B cell (primary cell): ENCODE data around the gene DMXL2.

Experiments
- EZH2 ChIP-seq: IDR thresholded peaks from 2 replicates; pipeline ENCODE4 v1.6.1; 2012; ENCODE audit warnings: borderline replicate concordance, low read depth, mild to moderate bottlenecking, moderate library complexity, low read length; ENCODE audit not compliant: insufficient read depth, poor library complexity, severe bottlenecking
- TF ChIP-seq, protein P1 (sequence below): fragments of 200-600 bp; IDR thresholded peaks from one replicate; pipeline ENCODE4 v1.8.0; 2022; ENCODE audit warnings: antibody characterized with exemption, mild to moderate bottlenecking

DNA sequence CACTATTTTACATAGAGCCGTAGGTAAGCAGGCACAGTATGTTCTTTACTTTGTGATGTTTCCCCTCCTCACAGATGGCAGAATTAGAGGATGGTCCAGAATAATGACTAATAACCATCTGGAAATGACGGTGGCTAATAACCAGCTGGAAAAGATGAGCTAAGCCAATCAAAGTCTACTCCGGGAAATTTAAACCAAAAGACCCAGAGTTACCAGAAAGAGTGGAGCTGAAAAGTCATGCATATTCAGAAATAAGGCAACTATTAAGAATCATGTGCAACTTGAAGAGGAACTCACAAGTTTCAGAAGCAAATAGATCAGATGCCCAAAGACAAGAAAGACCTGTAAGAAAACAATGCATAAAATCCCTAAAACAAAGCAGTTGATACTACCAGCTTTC, 33.6 kb downstream of the DMXL2 start:
- TF ChIP-seq, protein P1, sequence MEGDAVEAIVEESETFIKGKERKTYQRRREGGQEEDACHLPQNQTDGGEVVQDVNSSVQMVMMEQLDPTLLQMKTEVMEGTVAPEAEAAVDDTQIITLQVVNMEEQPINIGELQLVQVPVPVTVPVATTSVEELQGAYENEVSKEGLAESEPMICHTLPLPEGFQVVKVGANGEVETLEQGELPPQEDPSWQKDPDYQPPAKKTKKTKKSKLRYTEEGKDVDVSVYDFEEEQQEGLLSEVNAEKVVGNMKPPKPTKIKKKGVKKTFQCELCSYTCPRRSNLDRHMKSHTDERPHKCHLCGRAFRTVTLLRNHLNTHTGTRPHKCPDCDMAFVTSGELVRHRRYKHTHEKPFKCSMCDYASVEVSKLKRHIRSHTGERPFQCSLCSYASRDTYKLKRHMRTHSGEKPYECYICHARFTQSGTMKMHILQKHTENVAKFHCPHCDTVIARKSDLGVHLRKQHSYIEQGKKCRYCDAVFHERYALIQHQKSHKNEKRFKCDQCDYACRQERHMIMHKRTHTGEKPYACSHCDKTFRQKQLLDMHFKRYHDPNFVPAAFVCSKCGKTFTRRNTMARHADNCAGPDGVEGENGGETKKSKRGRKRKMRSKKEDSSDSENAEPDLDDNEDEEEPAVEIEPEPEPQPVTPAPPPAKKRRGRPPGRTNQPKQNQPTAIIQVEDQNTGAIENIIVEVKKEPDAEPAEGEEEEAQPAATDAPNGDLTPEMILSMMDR, result no peak
- TF ChIP-seq EZH2, result no peak
